H1 (cell line): ENCODE measurements around the gene RAD50. TPM values are rescaled to one million over a fixed set of nuclear protein-coding genes. Genes with fewer than 3 reads are reported as not detected.

Experiments used
- ASH2L ChIP-seq: fragments of 200-600, 300-600 bp; sonication (generic); IDR thresholded peaks from one replicate; pipeline ENCODE4 v1.7.1; 2017; ENCODE audit warnings: low read length
- CHD2 ChIP-seq: IDR thresholded peaks from 2 replicates; pipeline ENCODE4 v1.6.1; 2012; ENCODE audit warnings: low read length, improper control_type of control experiment
- EP300 ChIP-seq, 2 experiments: IDR thresholded peaks; 1 replicate in 1 of 2; 2 replicates in 1 of 2; pipeline ENCODE4 v1.6.1; 2011 to 2012; ENCODE audit warnings: low read depth in 2 of 2, low read length in 2 of 2, mild to moderate bottlenecking in 2 of 2, borderline replicate concordance in 1 of 2, inconsistent platforms in 1 of 2, moderate library complexity in 1 of 2
- NRF1 ChIP-seq: IDR thresholded peaks from 2 replicates; pipeline ENCODE4 v1.6.1; 2011; ENCODE audit warnings: mild to moderate bottlenecking, low read depth, low read length, improper control_type of control experiment
- RAD21 ChIP-seq, 2 experiments: IDR thresholded peaks in 1 of 2; conservative IDR thresholded peaks in 1 of 2; 2 replicates each; pipeline ENCODE4 v1.6.1; 2011; ENCODE audit warnings: low read depth in 2 of 2, low read length in 2 of 2, improper control_type of control experiment in 1 of 2, inconsistent platforms in 1 of 2, mild to moderate bottlenecking in 1 of 2, moderate library complexity in 1 of 2
- RBBP5 ChIP-seq: IDR thresholded peaks from 2 replicates; pipeline ENCODE4 v1.7.1; 2012; ENCODE audit warnings: low read depth, mild to moderate bottlenecking, inconsistent platforms, low read length, moderate library complexity, borderline replicate concordance
- SP4 ChIP-seq: IDR thresholded peaks from 2 replicates; pipeline ENCODE4 v1.6.1; 2012; ENCODE audit warnings: low read length, inconsistent platforms
- polyA plus RNA-seq, 7 experiments: library from polyadenylated mRNA; depleted of rRNA in 3 of 7; stranded (reverse) in 5 of 7; unstranded in 2 of 7; fragments of >200 nt in 5 of 7; fragments of 200-250 nt in 2 of 7; gene quantifications; 1 replicate in 5 of 7; 2 replicates in 1 of 7; 4 replicates in 1 of 7; pipeline versions ENCODE4 v1.2.1 to v1.2.3, GENCODE V29; 2011 to 2013; ENCODE audit warnings: missing spikeins in 2 of 7, mixed read lengths in 2 of 7
- total RNA-seq: library from RNA; stranded (reverse); fragmentation: NEBNext Ultra II Directional; extraction: Animal tissue kit (Norgen Biotek cat#: 25700); gene quantifications from 2 replicates; pipeline ENCODE4 v1.2.1, GENCODE V29; 2021
- TF ChIP-seq, protein P1 (sequence below): fragments of 300-600 bp; sonication (generic); IDR thresholded peaks from 2 replicates; pipeline ENCODE4 v1.7.1; 2012; ENCODE audit warnings: low read length, moderate library complexity, mild to moderate bottlenecking, inconsistent platforms; ENCODE audit not compliant: insufficient replicate concordance

RAD50 gene
- total and polyA plus RNA-seq, 2 of the 8 experiments (the other 6 are each of a cell fraction or from before 2014, with no cell fraction given): 10.1 to 39.4 TPM

DNA sequence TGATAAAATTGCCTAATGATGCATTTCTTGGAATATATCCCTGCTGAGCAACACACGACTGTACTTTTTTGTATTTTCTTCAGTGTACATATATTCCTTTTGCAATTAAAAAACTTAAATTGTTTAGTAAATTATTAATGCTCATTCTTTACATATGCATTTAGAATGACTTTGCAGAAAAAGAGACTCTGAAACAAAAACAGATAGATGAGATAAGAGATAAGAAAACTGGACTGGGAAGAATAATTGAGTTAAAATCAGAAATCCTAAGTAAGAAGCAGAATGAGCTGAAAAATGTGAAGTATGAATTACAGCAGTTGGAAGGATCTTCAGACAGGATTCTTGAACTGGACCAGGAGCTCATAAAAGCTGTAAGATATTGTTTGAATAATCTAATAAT lies 32.7 kb downstream of the RAD50 start (continued):
- TF ChIP-seq, protein P1, sequence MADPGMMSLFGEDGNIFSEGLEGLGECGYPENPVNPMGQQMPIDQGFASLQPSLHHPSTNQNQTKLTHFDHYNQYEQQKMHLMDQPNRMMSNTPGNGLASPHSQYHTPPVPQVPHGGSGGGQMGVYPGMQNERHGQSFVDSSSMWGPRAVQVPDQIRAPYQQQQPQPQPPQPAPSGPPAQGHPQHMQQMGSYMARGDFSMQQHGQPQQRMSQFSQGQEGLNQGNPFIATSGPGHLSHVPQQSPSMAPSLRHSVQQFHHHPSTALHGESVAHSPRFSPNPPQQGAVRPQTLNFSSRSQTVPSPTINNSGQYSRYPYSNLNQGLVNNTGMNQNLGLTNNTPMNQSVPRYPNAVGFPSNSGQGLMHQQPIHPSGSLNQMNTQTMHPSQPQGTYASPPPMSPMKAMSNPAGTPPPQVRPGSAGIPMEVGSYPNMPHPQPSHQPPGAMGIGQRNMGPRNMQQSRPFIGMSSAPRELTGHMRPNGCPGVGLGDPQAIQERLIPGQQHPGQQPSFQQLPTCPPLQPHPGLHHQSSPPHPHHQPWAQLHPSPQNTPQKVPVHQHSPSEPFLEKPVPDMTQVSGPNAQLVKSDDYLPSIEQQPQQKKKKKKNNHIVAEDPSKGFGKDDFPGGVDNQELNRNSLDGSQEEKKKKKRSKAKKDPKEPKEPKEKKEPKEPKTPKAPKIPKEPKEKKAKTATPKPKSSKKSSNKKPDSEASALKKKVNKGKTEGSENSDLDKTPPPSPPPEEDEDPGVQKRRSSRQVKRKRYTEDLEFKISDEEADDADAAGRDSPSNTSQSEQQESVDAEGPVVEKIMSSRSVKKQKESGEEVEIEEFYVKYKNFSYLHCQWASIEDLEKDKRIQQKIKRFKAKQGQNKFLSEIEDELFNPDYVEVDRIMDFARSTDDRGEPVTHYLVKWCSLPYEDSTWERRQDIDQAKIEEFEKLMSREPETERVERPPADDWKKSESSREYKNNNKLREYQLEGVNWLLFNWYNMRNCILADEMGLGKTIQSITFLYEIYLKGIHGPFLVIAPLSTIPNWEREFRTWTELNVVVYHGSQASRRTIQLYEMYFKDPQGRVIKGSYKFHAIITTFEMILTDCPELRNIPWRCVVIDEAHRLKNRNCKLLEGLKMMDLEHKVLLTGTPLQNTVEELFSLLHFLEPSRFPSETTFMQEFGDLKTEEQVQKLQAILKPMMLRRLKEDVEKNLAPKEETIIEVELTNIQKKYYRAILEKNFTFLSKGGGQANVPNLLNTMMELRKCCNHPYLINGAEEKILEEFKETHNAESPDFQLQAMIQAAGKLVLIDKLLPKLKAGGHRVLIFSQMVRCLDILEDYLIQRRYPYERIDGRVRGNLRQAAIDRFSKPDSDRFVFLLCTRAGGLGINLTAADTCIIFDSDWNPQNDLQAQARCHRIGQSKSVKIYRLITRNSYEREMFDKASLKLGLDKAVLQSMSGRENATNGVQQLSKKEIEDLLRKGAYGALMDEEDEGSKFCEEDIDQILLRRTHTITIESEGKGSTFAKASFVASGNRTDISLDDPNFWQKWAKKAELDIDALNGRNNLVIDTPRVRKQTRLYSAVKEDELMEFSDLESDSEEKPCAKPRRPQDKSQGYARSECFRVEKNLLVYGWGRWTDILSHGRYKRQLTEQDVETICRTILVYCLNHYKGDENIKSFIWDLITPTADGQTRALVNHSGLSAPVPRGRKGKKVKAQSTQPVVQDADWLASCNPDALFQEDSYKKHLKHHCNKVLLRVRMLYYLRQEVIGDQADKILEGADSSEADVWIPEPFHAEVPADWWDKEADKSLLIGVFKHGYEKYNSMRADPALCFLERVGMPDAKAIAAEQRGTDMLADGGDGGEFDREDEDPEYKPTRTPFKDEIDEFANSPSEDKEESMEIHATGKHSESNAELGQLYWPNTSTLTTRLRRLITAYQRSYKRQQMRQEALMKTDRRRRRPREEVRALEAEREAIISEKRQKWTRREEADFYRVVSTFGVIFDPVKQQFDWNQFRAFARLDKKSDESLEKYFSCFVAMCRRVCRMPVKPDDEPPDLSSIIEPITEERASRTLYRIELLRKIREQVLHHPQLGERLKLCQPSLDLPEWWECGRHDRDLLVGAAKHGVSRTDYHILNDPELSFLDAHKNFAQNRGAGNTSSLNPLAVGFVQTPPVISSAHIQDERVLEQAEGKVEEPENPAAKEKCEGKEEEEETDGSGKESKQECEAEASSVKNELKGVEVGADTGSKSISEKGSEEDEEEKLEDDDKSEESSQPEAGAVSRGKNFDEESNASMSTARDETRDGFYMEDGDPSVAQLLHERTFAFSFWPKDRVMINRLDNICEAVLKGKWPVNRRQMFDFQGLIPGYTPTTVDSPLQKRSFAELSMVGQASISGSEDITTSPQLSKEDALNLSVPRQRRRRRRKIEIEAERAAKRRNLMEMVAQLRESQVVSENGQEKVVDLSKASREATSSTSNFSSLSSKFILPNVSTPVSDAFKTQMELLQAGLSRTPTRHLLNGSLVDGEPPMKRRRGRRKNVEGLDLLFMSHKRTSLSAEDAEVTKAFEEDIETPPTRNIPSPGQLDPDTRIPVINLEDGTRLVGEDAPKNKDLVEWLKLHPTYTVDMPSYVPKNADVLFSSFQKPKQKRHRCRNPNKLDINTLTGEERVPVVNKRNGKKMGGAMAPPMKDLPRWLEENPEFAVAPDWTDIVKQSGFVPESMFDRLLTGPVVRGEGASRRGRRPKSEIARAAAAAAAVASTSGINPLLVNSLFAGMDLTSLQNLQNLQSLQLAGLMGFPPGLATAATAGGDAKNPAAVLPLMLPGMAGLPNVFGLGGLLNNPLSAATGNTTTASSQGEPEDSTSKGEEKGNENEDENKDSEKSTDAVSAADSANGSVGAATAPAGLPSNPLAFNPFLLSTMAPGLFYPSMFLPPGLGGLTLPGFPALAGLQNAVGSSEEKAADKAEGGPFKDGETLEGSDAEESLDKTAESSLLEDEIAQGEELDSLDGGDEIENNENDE: no peak
- TF ChIP-seq NRF1 (no peak), RBBP5 (no peak), SP4 (no peak), ASH2L (no peak), EP300 (IDR thresholded peaks at IDR 0.05; ENCODE audit: borderline replicate concordance in 1 of 2, low read depth in 2 of 2, low read length in 2 of 2) (no peak), CHD2 (no peak), RAD21 (IDR thresholded peaks at IDR 0.05 in 1 of 2, conservative IDR thresholded peaks at IDR 0.05 in 1 of 2; ENCODE audit: low read depth in 2 of 2, low read length in 2 of 2) (no peak)
